Retinal pigment epithelial cell (primary cell): Measurements from ENCODE around the gene ZNF436.
A peak's percentile ranks its signal among the peaks of the same experiment; 100 is the strongest.

ENCODE experiments used
- DNase-seq: peaks from one replicate; pipeline ENCODE4 v3.0.0-alpha.2; 2010; ENCODE audit warnings: low read depth
- H3K4me3 ChIP-seq: 2 replicates; pipeline ENCODE4 v1.5.1; 2011; ENCODE audit warnings: mild to moderate bottlenecking, low read length, control low read depth, moderate library complexity
- CTCF ChIP-seq: conservative IDR thresholded peaks from 2 replicates; pipeline ENCODE4 v1.5.1; 2011; ENCODE audit warnings: low read depth, low read length, control low read depth, inconsistent platforms

ZNF436 gene

DNA sequence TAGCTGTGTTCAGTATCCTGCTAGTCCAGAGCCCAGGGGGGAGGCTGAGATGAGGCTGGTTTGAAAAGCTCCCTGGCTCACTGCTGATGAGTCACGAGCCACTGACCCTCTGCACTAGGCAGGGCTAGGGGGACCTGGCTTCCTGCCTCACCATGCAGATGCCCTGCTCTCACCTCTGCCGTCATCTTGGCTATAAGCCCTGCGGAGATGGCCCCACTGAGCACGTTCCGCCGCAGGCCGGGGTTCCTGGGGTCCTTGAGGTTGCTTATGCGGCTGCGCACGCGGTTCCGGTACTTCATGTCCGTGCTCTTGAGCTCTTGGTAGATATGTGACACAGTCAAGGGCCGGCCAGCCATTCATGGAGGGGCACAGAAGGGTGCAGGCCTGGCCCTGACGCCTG is 24.1 kb upstream of the ZNF436 start:
- DNase-seq: peak; percentile 66
- TF ChIP-seq CTCF: no peak
- H3K4me3 ChIP-seq: no peak overlapping the region

- no peak for TF ChIP-seq CTCF
Observed at GRCh38 chr1:23392125-23392855, 22.7 kb upstream of the ZNF436 start.

GRCh38 chr1:23389837-23390321 is 20.2 kb upstream of the ZNF436 start:
- TF ChIP-seq CTCF: no peak
- DNase-seq: no peak
- H3K4me3 ChIP-seq: no peak overlapping the region

More at GRCh38 chr1:23392125-23392855, 22.7 kb upstream of the ZNF436 start:
- DNase-seq: no peak
- no peak overlapping the region for H3K4me3 ChIP-seq

DNA sequence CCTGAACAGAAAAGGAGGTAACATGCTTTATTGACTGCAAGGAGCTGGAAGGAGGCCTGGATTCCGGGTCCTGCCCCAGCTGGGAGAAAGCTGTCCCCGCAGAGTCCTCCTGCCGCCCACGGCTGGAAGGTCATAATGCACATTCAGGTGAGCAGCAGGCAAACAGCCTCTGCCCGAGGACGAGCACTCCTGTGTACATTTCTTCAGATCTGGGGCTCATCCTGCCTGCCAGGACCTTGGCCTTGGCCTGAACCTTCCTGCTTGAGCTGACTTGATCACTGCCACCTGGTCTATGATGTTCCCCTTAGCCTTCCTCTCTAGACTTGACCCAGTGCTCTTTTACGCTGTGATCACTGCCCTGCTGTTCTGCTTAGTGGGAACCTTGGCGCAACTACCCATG is 17.9 kb upstream of the ZNF436 start:
- H3K4me3 ChIP-seq: no peak overlapping the region
- no peak for DNase-seq
- no peak for TF ChIP-seq CTCF

DNA sequence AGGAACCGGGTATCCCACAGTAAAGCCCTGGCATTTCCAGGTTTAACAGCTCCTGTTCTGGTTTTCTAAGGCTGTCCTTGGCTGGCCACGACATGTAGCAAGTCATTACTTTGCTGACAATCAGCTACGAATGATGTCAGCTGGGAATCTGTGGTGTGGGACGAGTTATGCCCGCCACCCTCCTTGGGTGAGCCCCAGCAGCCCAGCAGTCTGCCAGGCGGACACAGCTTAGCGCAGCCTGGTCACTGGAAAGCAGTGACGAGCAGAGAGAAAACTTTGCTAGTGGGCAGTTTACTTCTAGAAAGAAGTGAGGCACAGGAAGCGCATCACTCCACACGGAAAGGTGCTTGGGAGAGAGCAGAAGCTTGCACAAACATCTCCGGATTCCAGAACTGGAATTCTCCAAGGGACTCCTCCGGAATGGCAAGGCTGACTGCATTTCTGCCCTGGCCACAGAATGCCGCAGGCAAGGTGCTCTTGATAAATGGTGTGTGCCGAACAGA is 15.5 kb upstream of the ZNF436 start:
- no peak for DNase-seq
- H3K4me3 ChIP-seq: no peak overlapping the region
- no peak for TF ChIP-seq CTCF

GRCh38 chr1:23384312-23385058 is 14.8 kb upstream of the ZNF436 start:
- TF ChIP-seq CTCF: no peak
- H3K4me3 ChIP-seq: no peak overlapping the region
- no peak for DNase-seq
